ENCODE data around the gene PRRX2.
"Not testable (repeated sequence)": the region's sequence is repeated elsewhere in the genome, so short reads cannot be mapped to it uniquely, and the experiment has no call there.

Gene PRRX2

GRCh38 chr9:129732100-129732499 is 66.7 kb downstream of the PRRX2 start:
- no peak for DNase-seq

- DNase-seq, result no peak
Observed at GRCh38 chr9:129732946-129733631, 67.6 kb downstream of the PRRX2 start.

- no peak for DNase-seq
Observed at GRCh38 chr9:129733632-129733953, 68.1 kb downstream of the PRRX2 start.

- DNase-seq, result no peak
Observed at GRCh38 chr9:129735546-129735945, 70.1 kb downstream of the PRRX2 start.

- DNase-seq, result no peak
Observed at GRCh38 chr9:129736334-129736733, 70.9 kb downstream of the PRRX2 start.

GRCh38 chr9:129737479-129738274 is 72.2 kb downstream of the PRRX2 start:
- peak; percentile 93 for DNase-seq

GRCh38 chr9:129739432-129739831 is 74.0 kb downstream of the PRRX2 start:
- DNase-seq, result no peak

- DNase-seq, result no peak
Observed at GRCh38 chr9:129740174-129740573, 74.7 kb downstream of the PRRX2 start.

GRCh38 chr9:129740666-129741464 is 75.4 kb downstream of the PRRX2 start:
- DNase-seq, result no peak

- peak; percentile 37 for DNase-seq
Observed at GRCh38 chr9:129745200-129745599, 79.8 kb downstream of the PRRX2 start.

GRCh38 chr9:129746092-129746777 is 80.8 kb downstream of the PRRX2 start:
- no peak for DNase-seq

GRCh38 chr9:129748249-129748648 is 82.8 kb downstream of the PRRX2 start:
- DNase-seq, result no peak

- not testable (repeated sequence) for DNase-seq
Observed at GRCh38 chr9:129749052-129749451, 83.6 kb downstream of the PRRX2 start.

GRCh38 chr9:129749575-129749974 is 84.1 kb downstream of the PRRX2 start:
- no peak for DNase-seq

- DNase-seq, result no peak
Observed at GRCh38 chr9:129750013-129750638, 84.7 kb downstream of the PRRX2 start.

- DNase-seq, result peak; percentile 44
Observed at GRCh38 chr9:129751841-129752801, 86.7 kb downstream of the PRRX2 start.

GRCh38 chr9:129752900-129753729 is 87.7 kb downstream of the PRRX2 start, which contains the start of gene PTGES:
TSS of gene PTGES (minus strand) at chr9:129753042. CDS start at chr9:129753012, 30 bp downstream.
- peak; percentile 72 for DNase-seq

GRCh38 chr9:129755151-129755550 is 89.7 kb downstream of the PRRX2 start:
- no peak for DNase-seq

GRCh38 chr9:129756191-129756590 is 90.7 kb downstream of the PRRX2 start:
- no peak for DNase-seq

- no peak for DNase-seq
Observed at GRCh38 chr9:129757045-129757444, 91.6 kb downstream of the PRRX2 start.

Data from right kidney (tissue), 1 donor.